Vagina (tissue), 2 donors: ENCODE measurements around the gene DUSP16. TPM values are rescaled to one million over a fixed set of nuclear protein-coding genes. Genes with fewer than 3 reads are reported as not detected.
A peak's percentile ranks its signal among the peaks of the same experiment; 100 is the strongest.

Experiments used
- DNase-seq, 2 donors: peaks; one replicate each; pipeline ENCODE4 v3.0.0-alpha.2; 2017; ENCODE audit errors: extremely low spot score in 2 of 2
- H3K27ac ChIP-seq: fragments of 200-600 bp; sonication (generic); one replicate; pipeline ENCODE4 v1.5.1; 2019
- H3K27me3 ChIP-seq: fragments of 200-600 bp; sonication (generic); one replicate; pipeline ENCODE4 v1.5.1; 2019
- H3K36me3 ChIP-seq, 2 donors: fragments of 200-600 bp; sonication (generic); one replicate each; pipeline ENCODE4 v1.5.1; 2017 to 2019
- H3K4me1 ChIP-seq: fragments of 200-600 bp; sonication (generic); one replicate; pipeline ENCODE4 v1.5.1; 2019
- H3K4me3 ChIP-seq, 2 donors: fragments of 200-600 bp; sonication (generic); 1 replicate in 1 of 2; 2 replicates in 1 of 2; pipeline ENCODE4 v1.5.1; 2016 to 2019
- H3K9me3 ChIP-seq: fragments of 200-600 bp; sonication (generic); one replicate; pipeline ENCODE4 v1.5.1; 2019
- POLR2A ChIP-seq, 2 donors: fragments of 450-650 bp; IDR thresholded peaks; one replicate each; pipeline ENCODE4 v1.6.1; 2017; ENCODE audit warnings: antibody characterized with exemption in 2 of 2, mild to moderate bottlenecking in 2 of 2, moderate library complexity in 2 of 2
- POLR2AphosphoS5 ChIP-seq, 2 donors: sonication (generic); formaldehyde crosslinking; IDR thresholded peaks; one replicate each; pipeline ENCODE4 v1.9.0; 2017; ENCODE audit warnings: antibody characterized with exemption in 2 of 2, mild to moderate bottlenecking in 2 of 2, low read depth in 1 of 2; ENCODE audit not compliant: insufficient read depth in 1 of 2
- intact Hi-C: fragments of 100-400 bp; cut with DNase I; formaldehyde crosslinking; loops from one replicate; pipeline ENCODE4 v1.15.1; 2023
- total RNA-seq: library from RNA; depleted of rRNA; stranded (reverse); fragments of >200 nt; gene quantifications from one replicate; pipeline ENCODE4 v1.2.3, GENCODE V29; 2016
- TF ChIP-seq, protein P1 (sequence below), 3 experiments: fragments of 450-650 bp in 2 of 3; fragments of 200-600 bp in 1 of 3; sonication (generic) in 1 of 3; IDR thresholded peaks; one replicate each; pipeline ENCODE4 v1.5.1; 2017 to 2019; ENCODE audit warnings: antibody characterized with exemption in 3 of 3, mild to moderate bottlenecking in 2 of 3, moderate library complexity in 2 of 3

Gene DUSP16
- total RNA-seq = 30.9 TPM

DNA sequence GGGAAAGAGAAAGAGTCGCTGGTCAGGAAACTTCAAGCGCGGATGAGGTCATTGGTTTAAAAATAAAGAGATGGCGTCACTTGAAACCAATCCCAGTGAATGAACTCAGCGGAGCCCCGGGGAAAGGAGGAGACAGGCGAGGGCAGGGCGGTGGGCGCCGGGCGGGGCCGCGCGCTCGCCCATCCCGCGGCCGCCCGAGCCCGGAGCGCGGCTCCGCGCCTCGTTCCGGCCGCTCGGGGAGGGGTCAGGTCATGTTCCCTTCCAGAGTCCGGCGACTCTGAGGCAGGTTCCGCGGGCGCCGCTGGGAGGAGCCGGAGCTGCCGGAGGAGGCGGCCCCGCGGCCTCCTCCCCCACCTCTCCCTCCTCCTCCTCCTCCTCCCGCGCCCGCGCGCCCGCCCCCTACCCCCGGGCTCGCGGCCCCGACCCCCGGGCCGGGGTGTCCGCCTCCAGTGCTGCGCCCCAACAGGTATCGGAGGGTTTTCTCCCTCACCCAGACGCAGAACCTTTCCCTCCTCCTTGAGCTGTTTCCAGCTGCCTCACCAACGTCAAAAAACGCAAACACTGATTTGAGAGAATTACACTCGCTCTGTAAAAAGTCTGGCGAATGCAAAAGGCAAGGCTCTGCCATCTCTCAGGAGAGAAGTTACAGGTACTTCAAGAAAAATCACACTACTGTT is at the start of gene DUSP16:
Gene DUSP16 (minus strand): TSS at position 279 of the 677 bp plus-strand sequence. CDS start 41,765 bp downstream, outside the sequence.
- H3K4me3 ChIP-seq = peak within 1 kb of the TSS; percentile 89 to 99
- peak in 1 of 2 donors; percentile 98 for DNase-seq
- peak within 1 kb of the TSS; percentile 100 for H3K27ac ChIP-seq
- peak in 1 of 2 donors; percentile 83 for TF ChIP-seq POLR2A (IDR thresholded peaks at IDR 0.05)
- TF ChIP-seq, protein P1, sequence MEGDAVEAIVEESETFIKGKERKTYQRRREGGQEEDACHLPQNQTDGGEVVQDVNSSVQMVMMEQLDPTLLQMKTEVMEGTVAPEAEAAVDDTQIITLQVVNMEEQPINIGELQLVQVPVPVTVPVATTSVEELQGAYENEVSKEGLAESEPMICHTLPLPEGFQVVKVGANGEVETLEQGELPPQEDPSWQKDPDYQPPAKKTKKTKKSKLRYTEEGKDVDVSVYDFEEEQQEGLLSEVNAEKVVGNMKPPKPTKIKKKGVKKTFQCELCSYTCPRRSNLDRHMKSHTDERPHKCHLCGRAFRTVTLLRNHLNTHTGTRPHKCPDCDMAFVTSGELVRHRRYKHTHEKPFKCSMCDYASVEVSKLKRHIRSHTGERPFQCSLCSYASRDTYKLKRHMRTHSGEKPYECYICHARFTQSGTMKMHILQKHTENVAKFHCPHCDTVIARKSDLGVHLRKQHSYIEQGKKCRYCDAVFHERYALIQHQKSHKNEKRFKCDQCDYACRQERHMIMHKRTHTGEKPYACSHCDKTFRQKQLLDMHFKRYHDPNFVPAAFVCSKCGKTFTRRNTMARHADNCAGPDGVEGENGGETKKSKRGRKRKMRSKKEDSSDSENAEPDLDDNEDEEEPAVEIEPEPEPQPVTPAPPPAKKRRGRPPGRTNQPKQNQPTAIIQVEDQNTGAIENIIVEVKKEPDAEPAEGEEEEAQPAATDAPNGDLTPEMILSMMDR (IDR thresholded peaks at IDR 0.05) = no peak
- TF ChIP-seq POLR2AphosphoS5 (IDR thresholded peaks at IDR 0.05; ENCODE audit: insufficient read depth in 1 of 2, low read depth in 1 of 2) = peak in 1 of 2 donors; percentile 47
- intact Hi-C loops = loop anchor here (2.0 to 10.0 kb wide), 3 partner anchors 50 to 168 kb away; no protein-coding TSS in a partner anchor
- H3K9me3 ChIP-seq = no peaks in the 10 kb centered on the region
- peaks cover 31% of the 10 kb centered on the region for H3K4me1 ChIP-seq
- H3K27me3 ChIP-seq = no peaks in the 10 kb centered on the region
- no peaks in the 10 kb centered on the region for H3K36me3 ChIP-seq

DNA sequence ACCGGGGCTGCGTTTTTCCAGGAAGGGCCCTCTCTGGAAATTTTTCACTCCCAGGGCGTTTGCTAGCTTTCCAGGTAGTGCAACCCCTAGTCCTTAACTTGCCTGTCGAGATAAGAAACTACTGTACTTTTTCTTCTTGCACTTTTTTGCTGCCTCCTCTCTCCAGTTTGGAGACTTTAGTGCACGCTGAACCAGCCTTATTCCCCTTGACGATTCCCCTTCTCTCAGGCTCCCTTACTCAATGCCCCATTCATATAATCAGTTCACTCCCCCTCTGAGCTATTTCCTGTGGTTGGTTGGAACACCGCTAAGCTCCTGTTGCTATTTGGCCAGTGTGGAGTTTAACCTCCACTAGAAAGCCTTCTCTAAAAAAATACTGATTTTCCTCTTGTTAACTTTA is 49.7 kb upstream of the DUSP16 start:
- TF ChIP-seq POLR2AphosphoS5 (IDR thresholded peaks at IDR 0.05; ENCODE audit: insufficient read depth in 1 of 2, low read depth in 1 of 2) (no peak), POLR2A (IDR thresholded peaks at IDR 0.05) (no peak)
- TF ChIP-seq, protein P1 (IDR thresholded peaks at IDR 0.05) = no peak
- Histone ChIP-seq H3K4me1 (peaks cover 52% of the 10 kb centered on the region), H3K4me3 (peak overlapping the region; percentile 57 to 62), H3K9me3 (no peaks in the 10 kb centered on the region), H3K27ac (peak overlapping the region; percentile 89), H3K27me3 (no peaks in the 10 kb centered on the region), H3K36me3 (no peaks in the 10 kb centered on the region)
- DNase-seq = no peak
- intact Hi-C loops = no loop called here

- TF ChIP-seq POLR2AphosphoS5 (IDR thresholded peaks at IDR 0.05; ENCODE audit: insufficient read depth in 1 of 2, low read depth in 1 of 2) = peak; percentile 99
- peak in 1 of 2 donors; percentile 36 for TF ChIP-seq POLR2A (IDR thresholded peaks at IDR 0.05)
- TF ChIP-seq, protein P1 (IDR thresholded peaks at IDR 0.05) = no peak
- peak in 1 of 2 donors; percentile 95 for DNase-seq
- Histone ChIP-seq H3K27me3 (no peaks in the 10 kb centered on the region), H3K4me1 (peaks cover 46% of the 10 kb centered on the region), H3K36me3 (no peaks in the 10 kb centered on the region), H3K27ac (peak within 1 kb of the TSS; percentile 89), H3K4me3 (peak within 1 kb of the TSS; percentile 57 to 62), H3K9me3 (no peaks in the 10 kb centered on the region)
- intact Hi-C loops = no loop called here
Measured at GRCh38 chr12:12611512-12612306, 49.0 kb upstream of the DUSP16 start, which contains the start of gene CREBL2. Gene CREBL2 (plus strand): TSS chr12:12611876. CDS start chr12:12612173, 297 bp downstream.

DNA sequence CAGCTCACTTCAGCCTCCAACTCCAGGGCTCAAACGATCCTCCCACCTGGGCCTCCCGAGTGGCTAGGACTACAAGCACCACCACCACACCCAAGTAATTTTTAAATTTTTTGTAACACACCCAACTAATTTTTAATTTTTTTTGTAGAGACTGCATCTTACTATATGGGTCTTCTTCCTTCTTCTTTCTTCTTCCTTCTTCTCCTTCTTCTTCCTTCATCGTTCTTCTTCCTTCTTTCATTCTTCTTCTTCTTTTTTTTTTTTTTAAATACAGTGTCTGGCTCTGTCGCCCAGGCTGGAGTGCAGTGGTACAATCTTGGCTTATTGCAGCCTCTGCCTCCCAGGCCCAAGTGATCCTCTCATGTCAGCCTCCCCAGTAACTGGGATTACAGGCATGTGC is 48.0 kb upstream of the DUSP16 start:
- DNase-seq = no peak
- intact Hi-C loops = no loop called here
- H3K9me3 ChIP-seq = no peaks in the 10 kb centered on the region
- H3K4me3 ChIP-seq = peak overlapping the region; percentile 57 to 62
- peak overlapping the region; percentile 89 for H3K27ac ChIP-seq
- H3K27me3 ChIP-seq = no peaks in the 10 kb centered on the region
- peaks cover 36% of the 10 kb centered on the region for H3K4me1 ChIP-seq
- H3K36me3 ChIP-seq = no peaks in the 10 kb centered on the region
- TF ChIP-seq, protein P1 (IDR thresholded peaks at IDR 0.05) = no peak
- TF ChIP-seq POLR2AphosphoS5 (IDR thresholded peaks at IDR 0.05; ENCODE audit: insufficient read depth in 1 of 2, low read depth in 1 of 2) = no peak
- TF ChIP-seq POLR2A (IDR thresholded peaks at IDR 0.05) = no peak
